HT-29 (cell line): ENCODE data around the gene RAB1B. TPM values are rescaled to one million over a fixed set of nuclear protein-coding genes. Genes with fewer than 3 reads are reported as not detected.
"Not testable (repeated sequence)": the region's sequence is repeated elsewhere in the genome, so short reads cannot be mapped to it uniquely, and the experiment has no call there.

Experiments
- DNase-seq: peaks from one replicate; pipeline ENCODE4 v3.0.0-alpha.2; 2015; ENCODE audit warnings: low spot score
- total RNA-seq: library from RNA; depleted of rRNA; stranded (reverse); fragments of >200 nt; shearing (Covaris generic); gene quantifications from 2 replicates; pipeline ENCODE4 v1.2.3, GENCODE V29; 2014

Gene RAB1B
- total RNA-seq, 1 experiment from 2014 or later = 357 TPM

DNA sequence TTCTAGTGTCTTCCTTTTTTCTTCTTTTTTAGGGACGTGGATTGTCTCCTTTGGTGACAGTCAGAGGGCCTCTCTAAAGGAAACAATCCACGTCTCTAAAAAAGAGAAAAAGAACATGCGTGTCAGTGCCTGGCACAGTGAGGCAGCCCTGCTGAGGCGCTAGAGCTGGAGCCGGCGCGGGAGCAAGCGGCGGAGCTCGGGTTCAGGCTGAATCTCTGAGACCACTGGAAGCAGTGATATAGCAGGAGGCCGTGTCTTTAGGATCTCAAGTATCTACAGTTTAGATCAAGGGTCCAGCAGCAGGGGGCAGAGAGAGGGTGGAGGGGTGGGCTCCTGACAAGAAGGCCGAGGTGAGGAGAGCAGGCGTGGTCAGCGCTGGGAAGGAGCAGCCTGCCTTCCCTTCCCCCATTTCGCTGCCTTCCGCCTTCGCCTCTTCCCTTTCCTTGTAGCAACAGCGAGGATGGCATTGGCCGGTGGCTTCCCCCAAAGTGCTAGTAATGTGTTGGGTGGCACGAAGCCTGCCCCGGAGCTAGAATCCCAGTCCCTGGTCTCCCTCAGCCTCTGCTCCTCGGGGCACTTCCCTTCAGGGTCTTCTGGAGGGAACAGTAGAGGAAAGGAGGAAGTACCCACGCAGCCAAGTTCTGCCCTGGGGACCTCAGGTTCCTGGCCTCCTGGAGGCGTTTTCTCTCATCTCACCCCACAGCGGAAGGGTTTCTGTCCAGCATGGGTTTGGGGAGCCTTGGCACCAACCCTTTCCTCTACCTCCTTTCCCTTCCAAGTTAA, 28.2 kb upstream of the RAB1B start:
- no peak for DNase-seq

DNA sequence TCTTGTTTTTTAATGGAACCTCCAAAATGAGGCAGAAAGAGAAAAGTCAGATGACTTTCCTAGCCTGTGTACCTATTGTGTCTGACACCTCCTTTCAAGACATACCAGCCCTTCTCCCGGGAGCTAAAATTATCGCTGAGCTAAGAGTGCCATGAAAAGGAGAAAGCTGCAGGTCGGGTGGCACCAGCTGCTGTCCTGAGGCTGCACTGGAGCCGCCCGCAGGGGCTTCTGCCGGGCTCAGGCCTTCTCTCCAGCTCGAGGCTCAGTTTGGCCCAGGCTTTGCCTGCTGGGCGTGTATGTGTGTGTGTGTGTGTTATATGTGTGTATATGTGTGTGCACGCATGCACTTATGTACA, 27.7 kb upstream of the RAB1B start:
- no peak for DNase-seq

DNA sequence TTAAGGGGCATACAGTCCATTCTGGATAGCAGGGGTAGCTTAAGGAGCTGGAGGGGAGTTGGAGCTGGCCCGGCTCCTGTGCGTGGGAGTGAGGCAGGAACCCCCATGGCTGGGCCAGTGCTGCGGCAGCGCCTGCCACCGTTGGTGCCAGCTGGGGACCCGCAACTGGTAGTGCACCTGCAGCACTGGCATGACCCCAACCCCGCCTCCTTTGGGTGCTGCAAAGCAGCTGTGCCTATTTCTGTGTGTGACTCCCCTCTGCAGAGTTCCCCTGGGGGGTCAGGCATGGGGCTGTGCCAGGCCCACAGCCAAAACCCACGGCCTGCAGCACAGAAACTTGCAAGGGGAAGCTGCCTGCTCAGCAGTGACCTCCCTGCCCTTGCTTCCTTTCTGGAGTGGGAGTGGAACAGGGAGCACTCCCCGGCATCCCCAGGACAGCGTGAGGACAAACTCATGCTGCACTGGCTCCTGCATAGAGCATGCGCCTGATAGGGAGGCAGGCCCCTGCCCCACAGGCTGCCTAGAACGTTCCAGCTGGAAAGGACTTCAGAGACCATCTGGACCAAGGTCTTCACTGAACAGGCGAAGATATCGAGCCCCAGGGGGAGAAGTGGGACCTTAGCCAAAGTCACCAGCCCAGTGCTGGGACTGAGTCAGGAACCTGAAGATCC, 26.2 kb upstream of the RAB1B start:
- no peak for DNase-seq

DNA sequence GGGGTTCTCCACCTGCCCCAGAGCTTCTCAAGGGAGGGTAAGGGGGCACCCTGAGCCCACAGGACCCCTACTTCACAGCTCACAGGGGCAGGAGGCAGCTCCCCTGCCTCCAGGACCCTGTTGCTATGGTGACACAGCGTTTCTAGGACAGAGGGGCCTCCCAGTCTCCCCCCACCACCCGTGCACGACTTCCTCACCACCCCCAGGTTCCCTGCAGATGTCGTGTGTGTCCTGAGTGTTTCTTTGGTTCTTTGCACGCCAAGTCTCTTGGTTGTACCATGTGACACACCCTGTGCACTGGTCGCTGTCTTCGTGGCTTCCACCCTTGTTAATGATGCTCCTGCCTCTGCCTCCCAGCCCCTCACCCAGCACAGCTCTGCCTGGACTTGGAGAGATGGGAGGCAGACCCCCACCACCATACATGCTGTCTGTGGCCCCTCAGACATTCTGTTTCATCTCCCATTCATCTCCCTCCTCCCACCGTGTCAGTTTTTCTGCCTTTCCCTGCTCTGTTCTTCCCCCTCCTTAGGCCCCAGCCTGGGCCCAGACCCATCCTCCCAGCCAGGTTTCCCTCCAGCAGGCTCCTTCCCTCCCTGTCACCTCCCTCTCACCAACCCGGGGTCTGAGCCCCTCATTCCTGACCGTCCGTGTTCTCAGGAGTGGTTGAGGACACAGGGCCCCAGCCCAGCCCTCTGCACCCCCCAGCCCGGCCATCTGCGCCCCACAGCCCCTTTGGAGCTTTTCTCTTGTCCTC, 24.5 kb upstream of the RAB1B start:
- DNase-seq = no peak

DNA sequence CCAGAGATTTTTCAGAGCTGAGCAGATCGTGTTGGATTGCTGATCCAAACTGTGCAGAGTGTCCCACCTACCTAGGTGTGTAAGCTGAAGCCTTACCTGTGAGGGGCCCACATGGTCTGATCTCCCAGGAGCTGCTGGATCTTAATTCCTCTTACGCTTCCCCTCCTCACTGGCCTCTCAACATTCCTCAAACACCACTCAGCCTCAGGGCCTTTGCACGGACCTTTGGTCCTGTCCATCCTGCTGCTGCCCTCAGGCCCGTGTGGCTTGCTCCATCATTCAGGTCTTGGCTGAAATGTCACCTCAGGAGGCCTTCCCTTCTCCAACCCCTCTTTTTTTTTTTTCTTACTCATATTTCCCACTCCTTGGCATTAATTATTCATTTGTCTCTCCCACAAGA, 21.1 kb upstream of the RAB1B start:
- no peak for DNase-seq

DNA sequence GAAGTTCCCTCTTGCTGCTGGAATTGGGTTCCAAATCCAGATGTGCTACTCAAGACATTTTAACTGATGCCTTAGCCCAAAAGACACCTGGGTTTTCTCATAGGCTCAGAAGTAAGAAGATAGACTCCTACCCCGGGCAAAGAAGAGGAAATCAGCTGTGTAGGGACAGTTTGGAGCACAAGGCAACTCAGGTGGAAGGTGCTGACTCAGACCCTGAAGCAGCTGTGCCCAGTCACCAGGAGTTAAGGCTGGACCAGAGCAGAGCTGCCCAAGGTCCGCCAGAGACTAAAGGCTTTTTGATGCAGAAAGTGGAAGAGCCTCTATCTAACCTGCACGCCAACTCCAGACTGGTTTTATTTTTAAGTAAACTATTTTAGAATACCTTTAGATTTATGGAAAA, 20.6 kb upstream of the RAB1B start:
- no peak for DNase-seq

DNA sequence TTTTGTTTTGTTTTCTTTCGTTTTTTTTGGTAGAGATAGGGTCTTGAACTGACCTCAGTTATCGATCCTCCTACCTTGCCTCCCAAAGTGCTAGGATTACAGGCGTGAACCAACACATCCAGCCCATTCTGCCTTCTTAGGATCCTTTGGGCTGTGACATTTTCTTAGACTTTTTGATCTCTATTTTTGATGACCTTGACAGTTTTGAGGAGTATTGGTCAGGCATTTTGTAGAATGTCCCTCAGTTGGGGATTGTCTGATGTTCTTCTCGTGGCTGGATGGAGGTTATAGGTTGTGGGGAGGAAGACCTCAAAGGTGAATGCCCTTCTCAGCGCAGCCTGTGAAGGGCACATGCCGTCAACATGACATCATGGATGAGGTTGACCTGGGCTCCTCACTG, 19.5 kb upstream of the RAB1B start:
- no peak for DNase-seq

DNA sequence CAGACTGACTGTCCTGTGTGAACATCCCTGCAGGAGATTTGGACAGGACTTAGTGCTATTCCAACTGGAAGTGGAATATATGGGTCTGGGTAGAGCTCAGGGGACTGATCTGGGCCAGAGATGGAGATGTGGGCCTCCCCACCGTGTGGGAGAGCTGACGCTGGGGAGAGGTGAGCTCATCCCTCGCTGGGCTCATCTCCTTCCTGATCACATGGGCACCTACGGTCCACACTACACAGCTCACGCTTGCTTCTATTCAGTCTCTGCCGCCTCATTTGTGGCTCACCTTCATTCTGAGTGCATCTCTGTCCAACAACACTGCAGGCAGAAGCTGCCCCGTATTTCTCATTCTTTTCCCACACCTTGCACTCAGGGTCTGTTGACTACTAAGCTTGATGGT, 16.6 kb upstream of the RAB1B start:
- DNase-seq = no peak

DNA sequence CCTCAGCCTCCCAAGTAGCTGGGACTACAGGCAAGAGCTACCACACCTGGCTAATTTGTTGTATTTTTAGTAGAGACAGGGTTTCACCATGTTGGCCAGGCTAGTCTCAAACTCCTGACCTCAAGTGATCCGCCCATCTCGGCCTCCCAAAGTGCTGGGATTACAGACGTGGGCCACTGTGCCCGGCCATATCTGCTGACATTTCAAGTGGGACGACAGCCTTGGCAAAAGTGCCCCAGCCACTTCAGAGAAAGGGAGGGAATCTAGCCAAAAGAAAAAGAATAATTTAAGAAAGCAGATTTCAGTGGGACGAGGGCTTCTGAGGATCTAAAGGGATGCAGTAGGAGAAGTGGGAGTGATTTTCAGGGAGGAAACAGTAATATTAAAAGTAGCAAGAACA, 15.4 kb upstream of the RAB1B start:
- not testable (repeated sequence) for DNase-seq

DNA sequence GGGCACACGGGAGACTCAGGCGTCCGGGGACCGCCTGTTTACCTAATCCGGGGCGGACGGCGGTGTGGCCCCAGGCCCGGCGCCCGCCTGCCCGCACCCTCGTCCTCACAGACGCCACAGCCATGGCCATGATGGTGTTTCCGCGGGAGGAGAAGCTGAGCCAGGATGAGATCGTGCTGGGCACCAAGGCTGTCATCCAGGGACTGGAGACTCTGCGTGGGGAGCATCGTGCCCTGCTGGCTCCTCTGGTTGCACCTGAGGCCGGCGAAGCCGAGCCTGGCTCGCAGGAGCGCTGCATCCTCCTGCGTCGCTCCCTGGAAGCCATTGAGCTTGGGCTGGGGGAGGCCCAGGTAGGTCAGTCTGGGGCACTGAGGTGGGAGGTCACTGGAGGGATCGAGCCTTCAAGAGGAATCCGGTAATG, 10.0 kb upstream of the RAB1B start:
- DNase-seq = no peak

DNA sequence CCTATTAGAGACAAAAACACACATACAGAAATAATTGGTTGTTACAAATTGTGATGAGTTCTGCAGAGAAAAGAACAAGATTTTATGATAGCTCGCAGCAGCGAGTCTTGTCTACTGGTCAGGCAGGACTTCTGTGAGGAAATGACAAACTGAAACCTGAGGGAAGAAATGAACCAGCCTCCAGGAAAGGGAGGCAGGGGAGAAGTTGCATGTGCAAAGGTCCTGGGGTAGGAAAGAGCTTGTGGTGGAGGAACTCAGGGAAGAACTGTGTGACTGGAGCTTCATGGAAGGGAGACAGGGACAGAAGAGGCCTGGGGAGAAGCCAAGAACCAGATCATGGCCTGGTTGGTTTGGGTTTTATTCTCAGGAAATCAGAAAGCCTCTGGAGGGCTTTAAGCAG, 9.2 kb upstream of the RAB1B start:
- no peak for DNase-seq

DNA sequence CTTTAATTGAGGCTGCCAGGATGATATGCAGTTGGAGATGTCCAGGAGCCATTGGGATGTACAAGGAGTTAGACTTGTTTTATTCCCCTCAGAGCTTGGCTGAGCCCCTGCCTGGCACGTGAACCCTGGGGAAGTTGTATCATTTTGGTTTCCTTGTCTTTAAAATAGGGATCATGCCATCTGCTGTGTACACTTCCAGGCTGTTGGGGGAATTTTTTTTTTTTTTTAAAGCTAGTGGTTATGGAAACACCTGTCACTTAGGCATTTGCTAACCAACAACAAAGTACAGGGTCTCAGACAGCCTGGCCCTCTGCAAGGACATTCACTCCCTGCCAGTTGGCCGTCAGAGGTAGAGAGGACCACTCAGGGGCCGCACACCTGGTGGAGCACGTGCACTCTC, 8.5 kb upstream of the RAB1B start:
- DNase-seq = no peak

DNA sequence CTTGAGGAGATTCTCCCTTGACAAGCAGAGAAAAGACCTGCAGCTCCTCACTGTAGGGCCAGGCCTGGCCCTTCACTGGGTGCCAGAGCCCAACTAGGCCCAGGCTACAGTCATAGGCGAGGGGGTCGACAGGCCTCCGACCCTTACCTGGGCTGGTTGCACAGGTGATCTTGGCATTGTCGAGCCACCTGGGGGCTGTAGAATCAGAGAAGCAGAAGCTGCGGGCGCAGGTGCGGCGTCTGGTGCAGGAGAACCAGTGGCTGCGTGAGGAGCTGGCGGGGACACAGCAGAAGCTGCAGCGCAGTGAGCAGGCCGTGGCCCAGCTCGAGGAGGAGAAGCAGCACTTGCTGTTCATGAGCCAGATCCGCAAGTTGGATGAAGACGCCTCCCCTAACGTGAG, 6.9 kb upstream of the RAB1B start:
- no peak for DNase-seq

DNA sequence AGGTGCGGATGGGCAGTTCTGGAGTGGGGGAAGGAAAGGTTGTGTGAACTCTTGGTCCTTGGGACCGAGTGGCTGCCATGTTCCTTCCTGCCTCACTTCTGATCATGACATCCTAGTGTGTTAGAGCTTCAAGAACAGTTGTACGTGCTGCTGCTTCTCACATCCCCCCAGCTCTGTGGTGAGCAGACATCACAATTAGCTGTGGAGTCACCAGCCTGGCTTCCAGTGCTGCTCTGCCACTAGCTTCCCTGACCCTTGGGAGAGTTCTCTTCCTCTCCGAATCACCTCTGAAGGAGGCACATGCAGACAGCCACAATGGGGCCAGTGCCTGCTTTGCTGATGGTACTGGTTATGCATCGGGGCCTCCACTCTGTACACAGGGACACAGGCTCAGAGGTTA, 6.2 kb upstream of the RAB1B start:
- no peak for DNase-seq

DNA sequence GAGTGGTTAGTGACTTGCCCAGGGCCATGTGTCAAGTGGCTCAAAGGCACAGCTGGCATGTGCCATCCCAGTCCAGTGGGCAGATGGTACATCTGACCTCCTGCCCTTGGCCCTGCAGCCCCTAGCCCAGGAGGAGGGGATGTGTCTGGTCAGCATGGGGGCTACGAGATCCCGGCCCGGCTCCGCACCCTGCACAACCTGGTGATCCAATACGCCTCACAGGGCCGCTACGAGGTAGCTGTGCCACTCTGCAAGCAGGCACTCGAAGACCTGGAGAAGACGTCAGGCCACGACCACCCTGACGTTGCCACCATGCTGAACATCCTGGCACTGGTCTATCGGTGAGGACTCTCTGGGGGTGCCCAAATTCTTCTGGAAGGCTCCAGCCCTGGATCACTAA, 5.7 kb upstream of the RAB1B start:
- DNase-seq = no peak

DNA sequence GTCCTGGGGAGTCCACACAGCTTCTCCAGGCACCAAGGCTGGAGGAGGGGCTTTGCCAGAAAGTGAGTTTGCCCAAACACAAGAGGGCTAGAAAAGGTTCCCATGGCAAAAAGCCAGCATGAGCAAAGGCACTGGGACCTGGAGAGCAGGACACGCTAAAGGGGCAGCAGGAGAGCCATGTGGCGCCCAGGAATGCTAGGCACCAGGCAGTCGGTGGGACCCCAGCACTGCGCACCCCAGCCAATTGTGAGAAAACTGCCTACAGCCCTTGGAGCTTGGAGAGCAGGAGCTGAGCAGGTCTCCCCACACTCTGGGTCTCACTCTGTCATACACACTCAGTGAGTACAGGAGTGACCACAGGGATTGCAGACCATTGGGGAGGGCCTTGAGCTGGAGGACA, 5.2 kb upstream of the RAB1B start:
- DNase-seq = no peak

DNA sequence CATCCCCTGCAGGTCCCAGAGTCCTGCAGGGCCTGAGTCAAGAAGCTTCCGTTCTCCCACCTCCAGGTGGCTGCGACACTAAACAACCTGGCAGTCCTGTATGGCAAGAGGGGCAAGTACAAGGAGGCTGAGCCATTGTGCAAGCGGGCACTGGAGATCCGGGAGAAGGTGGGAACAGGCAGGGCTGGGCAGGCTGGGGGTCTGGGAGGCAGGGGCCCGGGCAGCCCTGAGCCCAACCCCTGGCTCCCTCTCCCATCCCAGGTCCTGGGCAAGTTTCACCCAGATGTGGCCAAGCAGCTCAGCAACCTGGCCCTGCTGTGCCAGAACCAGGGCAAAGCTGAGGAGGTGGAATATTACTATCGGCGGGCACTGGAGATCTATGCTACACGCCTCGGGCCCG, 4.7 kb upstream of the RAB1B start:
- no peak for DNase-seq

DNA sequence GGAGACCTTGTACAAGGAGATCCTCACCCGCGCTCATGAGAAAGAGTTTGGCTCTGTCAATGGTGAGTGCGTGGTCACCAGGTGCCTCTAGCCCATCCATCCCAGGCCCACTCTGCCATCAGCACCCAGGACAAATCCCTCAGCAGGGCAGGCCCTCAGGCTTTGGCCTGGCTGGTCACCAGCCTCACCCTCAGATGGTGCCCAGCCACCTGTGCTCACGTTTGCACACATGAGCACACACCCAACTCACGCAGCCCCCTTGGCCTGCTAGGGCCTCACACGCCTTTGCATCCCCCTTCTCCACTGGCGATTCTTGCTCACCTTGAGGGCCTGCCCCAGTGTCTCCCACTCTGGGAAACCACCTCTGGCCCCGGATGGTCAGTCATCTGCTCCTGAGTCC, 4.1 kb upstream of the RAB1B start:
- no peak for DNase-seq

DNA sequence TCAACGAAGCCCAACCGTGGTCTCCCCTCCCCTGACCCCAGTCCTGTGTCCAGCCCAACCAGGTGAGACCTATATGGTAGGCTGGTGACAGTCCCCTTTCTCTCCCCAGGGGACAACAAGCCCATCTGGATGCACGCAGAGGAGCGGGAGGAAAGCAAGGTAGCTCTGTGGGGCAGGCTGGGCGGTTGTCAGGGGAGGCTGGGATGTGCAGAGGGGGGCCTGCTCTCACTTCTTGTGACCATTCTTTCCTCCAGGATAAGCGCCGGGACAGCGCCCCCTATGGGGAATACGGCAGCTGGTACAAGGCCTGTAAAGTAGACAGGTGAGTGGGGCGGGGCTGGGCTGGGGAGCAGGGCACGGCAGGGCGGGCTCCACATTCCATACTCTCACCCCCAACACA, 3.5 kb upstream of the RAB1B start:
- DNase-seq = peak; percentile 42

DNA sequence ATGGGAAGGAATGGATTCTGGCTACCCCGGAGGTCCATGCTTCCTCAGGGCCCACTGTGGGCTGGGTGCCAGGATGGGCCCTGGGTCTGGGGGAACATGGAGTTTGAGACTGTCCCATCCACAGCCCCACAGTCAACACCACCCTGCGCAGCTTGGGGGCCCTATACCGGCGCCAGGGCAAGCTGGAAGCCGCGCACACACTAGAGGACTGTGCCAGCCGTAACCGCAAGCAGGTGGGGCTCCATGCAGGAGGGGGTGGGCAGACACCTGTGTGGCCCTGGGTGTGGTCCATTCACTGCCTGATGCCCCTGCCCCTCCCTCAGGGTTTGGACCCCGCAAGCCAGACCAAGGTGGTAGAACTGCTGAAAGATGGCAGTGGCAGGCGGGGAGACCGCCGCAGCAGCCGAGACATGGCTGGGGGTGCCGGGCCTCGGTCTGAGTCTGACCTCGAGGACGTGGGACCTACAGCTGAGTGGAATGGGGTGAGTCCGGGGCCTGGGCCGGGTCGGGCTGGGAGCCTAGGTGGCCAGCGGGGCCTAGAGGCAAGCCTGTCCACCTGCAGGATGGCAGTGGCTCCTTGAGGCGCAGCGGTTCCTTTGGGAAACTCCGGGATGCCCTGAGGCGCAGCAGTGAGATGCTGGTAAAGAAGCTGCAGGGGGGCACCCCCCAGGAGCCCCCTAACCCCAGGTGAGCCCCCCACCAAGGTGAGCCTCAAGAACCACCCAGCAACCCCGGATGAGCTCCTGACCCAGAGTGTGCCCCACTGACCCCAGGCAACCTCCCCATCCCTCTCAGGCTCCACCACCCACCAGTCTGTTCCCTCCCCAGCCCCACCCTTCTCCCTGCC, 2.7 kb upstream of the RAB1B start:
- DNase-seq = no peak

DNA sequence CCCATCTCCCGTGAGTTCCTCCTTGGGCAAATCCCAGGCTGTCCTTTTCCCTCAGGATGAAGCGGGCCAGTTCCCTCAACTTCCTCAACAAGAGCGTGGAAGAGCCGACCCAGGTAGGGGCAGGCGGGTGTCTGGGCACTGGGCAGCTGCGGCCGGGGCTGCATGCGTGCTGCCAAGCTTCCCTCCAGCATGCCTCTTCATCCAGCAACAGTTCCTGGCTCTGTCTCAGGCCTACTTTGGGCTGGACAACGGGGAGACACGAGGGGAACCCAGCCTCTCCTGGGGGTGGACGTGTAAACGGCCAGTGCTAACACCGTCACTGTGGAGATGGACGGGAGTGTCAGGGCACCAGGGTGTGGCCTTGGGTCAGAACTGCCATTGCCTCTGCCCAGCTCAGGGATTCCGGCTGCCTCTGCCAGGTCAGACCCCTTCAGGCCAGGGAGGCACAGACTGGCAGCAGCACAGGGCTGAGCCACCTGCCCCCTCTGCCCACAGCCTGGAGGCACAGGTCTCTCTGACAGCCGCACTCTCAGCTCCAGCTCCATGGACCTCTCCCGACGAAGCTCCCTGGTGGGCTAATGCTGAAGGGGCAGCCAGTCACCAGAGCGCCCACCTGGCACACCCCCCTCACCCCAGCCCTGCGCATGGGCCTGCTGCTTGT, 1.9 kb upstream of the RAB1B start:
- no peak for DNase-seq

DNA sequence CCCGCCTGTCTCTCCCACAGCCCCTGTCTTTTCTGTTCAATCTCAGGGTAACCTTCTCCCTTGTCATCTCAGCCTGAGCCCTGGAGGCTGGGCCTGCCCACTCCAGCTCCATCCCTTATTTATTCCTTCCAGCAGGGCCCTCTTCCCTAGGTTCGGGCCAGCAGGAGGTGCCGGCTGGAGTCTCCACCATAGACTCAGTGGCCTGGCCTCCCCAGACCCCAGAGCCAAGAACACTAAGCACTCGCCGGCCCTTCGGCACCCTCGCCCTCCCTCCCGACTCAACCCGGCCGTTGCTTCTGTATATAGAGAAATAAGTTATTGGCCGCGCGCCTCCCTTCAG, 1.4 kb upstream of the RAB1B start:
- no peak for DNase-seq
